ENCODE measurements around the gene SLC12A7. TPM values are rescaled to one million over a fixed set of nuclear protein-coding genes. Genes with fewer than 3 reads are reported as not detected.

Gene SLC12A7
- total RNA-seq, 2 experiments from 2014 or later, result 0.06 TPM; not detected in 1

- Histone ChIP-seq H3K79me2 (ENCODE audit: insufficient read depth, low read depth, low read length) (no peaks in the 10 kb centered on the region), H3K4me3 (ENCODE audit: low read depth, low read length, poor library complexity, severe bottlenecking) (no peak overlapping the region), H4K20me1 (ENCODE audit: insufficient read depth, low read length) (no peaks in the 10 kb centered on the region; the same call in 1 of the 2 replicates), H3K4me2 (ENCODE audit: low read length) (no peak overlapping the region), H3K9me3 (ENCODE audit: low read length) (no peaks in the 10 kb centered on the region), H3K36me3 (ENCODE audit: insufficient read depth, low read length) (no peaks in the 10 kb centered on the region), H3K9me2 (ENCODE audit: insufficient read depth, low read length) (no peaks in the 10 kb centered on the region), H3K27ac (ENCODE audit: low read depth, low read length, poor library complexity, severe bottlenecking) (no peak overlapping the region), H3K4me1 (ENCODE audit: insufficient read depth, low read length, poor library complexity, severe bottlenecking) (no peaks in the 10 kb centered on the region), H2AFZ (ENCODE audit: low read length) (no peak overlapping the region)
- intact Hi-C loops (cut with micrococcal nuclease; ENCODE audit: unreplicated experiment), result no loop called here
- no peak for TF ChIP-seq EZH2phosphoT487 (IDR thresholded peaks at IDR 0.05; ENCODE audit: borderline replicate concordance, low read depth, low read length)
- TF ChIP-seq CTCF (conservative IDR thresholded peaks at IDR 0.05; ENCODE audit: low read length), result no peak
- ChIA-PET POLR2A (no interaction called here), CTCF (ENCODE audit: unreplicated experiment) (interaction anchor here (0.5 kb wide), 1 partner anchor 153 kb away, joined by 3 read pairs; no protein-coding TSS in a partner anchor)
- no TSS peak for BruUV-seq (replicated peaks)
- no peak for DNase-seq (ENCODE audit: low spot score)
Measured at GRCh38 chr5:1094670-1095190, 17.1 kb downstream of the SLC12A7 start.

- DNase-seq (ENCODE audit: low spot score), result no peak
- no peaks in the 10 kb centered on the region for H3K9me2 ChIP-seq (ENCODE audit: insufficient read depth, low read length)
- H3K4me1 ChIP-seq (ENCODE audit: insufficient read depth, low read length, poor library complexity, severe bottlenecking), result no peaks in the 10 kb centered on the region
- no peaks in the 10 kb centered on the region for H3K79me2 ChIP-seq (ENCODE audit: insufficient read depth, low read depth, low read length)
- BruUV-seq (replicated peaks), result no TSS peak
- ChIA-PET POLR2A (no interaction called here), CTCF (ENCODE audit: unreplicated experiment) (no interaction called here)
- H3K9me3 ChIP-seq (ENCODE audit: low read length), result no peaks in the 10 kb centered on the region
- TF ChIP-seq EZH2phosphoT487 (IDR thresholded peaks at IDR 0.05; ENCODE audit: borderline replicate concordance, low read depth, low read length) (no peak), CTCF (conservative IDR thresholded peaks at IDR 0.05; ENCODE audit: low read length) (no peak)
- H3K27ac ChIP-seq (ENCODE audit: low read depth, low read length, poor library complexity, severe bottlenecking), result no peak overlapping the region
- H3K4me3 ChIP-seq (ENCODE audit: low read depth, low read length, poor library complexity, severe bottlenecking), result no peak overlapping the region
- H3K36me3 ChIP-seq (ENCODE audit: insufficient read depth, low read length), result no peaks in the 10 kb centered on the region
- H3K4me2 ChIP-seq (ENCODE audit: low read length), result no peak overlapping the region
- H4K20me1 ChIP-seq (ENCODE audit: insufficient read depth, low read length), result no peaks in the 10 kb centered on the region; the same call in 1 of the 2 replicates
- intact Hi-C loops (cut with micrococcal nuclease; ENCODE audit: unreplicated experiment), result no loop called here
- H2AFZ ChIP-seq (ENCODE audit: low read length), result no peak overlapping the region
Measured at GRCh38 chr5:1093361-1093760, 18.5 kb downstream of the SLC12A7 start.

- H2AFZ ChIP-seq (ENCODE audit: low read length), result no peak overlapping the region
- no peak for DNase-seq (ENCODE audit: low spot score)
- intact Hi-C loops (cut with micrococcal nuclease; ENCODE audit: unreplicated experiment), result no loop called here
- BruUV-seq (replicated peaks), result no TSS peak
- no peaks in the 10 kb centered on the region for H3K4me1 ChIP-seq (ENCODE audit: insufficient read depth, low read length, poor library complexity, severe bottlenecking)
- TF ChIP-seq CTCF (conservative IDR thresholded peaks at IDR 0.05; ENCODE audit: low read length) (no peak), EZH2phosphoT487 (IDR thresholded peaks at IDR 0.05; ENCODE audit: borderline replicate concordance, low read depth, low read length) (no peak)
- H3K36me3 ChIP-seq (ENCODE audit: insufficient read depth, low read length), result no peaks in the 10 kb centered on the region
- no peaks in the 10 kb centered on the region; the same call in 1 of the 2 replicates for H4K20me1 ChIP-seq (ENCODE audit: insufficient read depth, low read length)
- no peak overlapping the region for H3K4me2 ChIP-seq (ENCODE audit: low read length)
- H3K27ac ChIP-seq (ENCODE audit: low read depth, low read length, poor library complexity, severe bottlenecking), result no peak overlapping the region
- ChIA-PET CTCF (ENCODE audit: unreplicated experiment) (no interaction called here), POLR2A (no interaction called here)
- no peaks in the 10 kb centered on the region for H3K79me2 ChIP-seq (ENCODE audit: insufficient read depth, low read depth, low read length)
- no peaks in the 10 kb centered on the region for H3K9me3 ChIP-seq (ENCODE audit: low read length)
- H3K4me3 ChIP-seq (ENCODE audit: low read depth, low read length, poor library complexity, severe bottlenecking), result no peak overlapping the region
- no peaks in the 10 kb centered on the region for H3K9me2 ChIP-seq (ENCODE audit: insufficient read depth, low read length)
Measured at GRCh38 chr5:1092122-1092521, 19.7 kb downstream of the SLC12A7 start.
